ENCODE measurements around the gene TFCP2. TPM values are rescaled to one million over a fixed set of nuclear protein-coding genes. Genes with fewer than 3 reads are reported as not detected.
"Not testable (repeated sequence)": the region's sequence is repeated elsewhere in the genome, so short reads cannot be mapped to it uniquely, and the experiment has no call there.

Gene TFCP2
- polyA plus RNA-seq, 3 donors, result 50.1 to 55.3 (median 54.7) TPM

GRCh38 chr12:51086933-51087332, 86.0 kb downstream of the TFCP2 start:
- no peak for DNase-seq

GRCh38 chr12:51085757-51086156, 87.2 kb downstream of the TFCP2 start:
- no peak for DNase-seq

GRCh38 chr12:51083126-51083833, 89.7 kb downstream of the TFCP2 start, which contains the start of gene CSRNP2:
Gene CSRNP2, minus strand, starts transcription at chr12:51083596. Its CDS starts 7,035 bp downstream, at chr12:51076561.
- DNase-seq, result peak; percentile 97

- peak; percentile 63 for DNase-seq
Observed at GRCh38 chr12:51082561-51083125, 90.3 kb downstream of the TFCP2 start.

GRCh38 chr12:51081421-51081820, 91.5 kb downstream of the TFCP2 start:
- DNase-seq, result no peak

GRCh38 chr12:51080136-51080535, 92.8 kb downstream of the TFCP2 start:
- no peak for DNase-seq

- DNase-seq, result not testable (repeated sequence)
Observed at GRCh38 chr12:51078866-51079265, 94.1 kb downstream of the TFCP2 start.

GRCh38 chr12:51078346-51078745, 94.6 kb downstream of the TFCP2 start:
- not testable (repeated sequence) for DNase-seq

GRCh38 chr12:51077930-51078329, 95.0 kb downstream of the TFCP2 start:
- no peak for DNase-seq

- no peak for DNase-seq
Observed at GRCh38 chr12:51076236-51076930, 96.6 kb downstream of the TFCP2 start.

GRCh38 chr12:51075390-51075789, 97.5 kb downstream of the TFCP2 start:
- DNase-seq, result no peak

- DNase-seq, result peak; percentile 23
Observed at GRCh38 chr12:51071663-51072062, 101.3 kb downstream of the TFCP2 start.

GRCh38 chr12:51070004-51070403, 102.9 kb downstream of the TFCP2 start:
- no peak for DNase-seq

GRCh38 chr12:51067771-51068170, 105.2 kb downstream of the TFCP2 start:
- DNase-seq, result no peak

- no peak for DNase-seq
Observed at GRCh38 chr12:51067229-51067628, 105.7 kb downstream of the TFCP2 start.

GRCh38 chr12:51065530-51065929, 107.4 kb downstream of the TFCP2 start:
- DNase-seq, result no peak

GRCh38 chr12:51062631-51063397, 110.1 kb downstream of the TFCP2 start:
- no peak for DNase-seq

GRCh38 chr12:51059086-51059485, 113.8 kb downstream of the TFCP2 start:
- DNase-seq, result no peak

GRCh38 chr12:51056242-51056641, 116.7 kb downstream of the TFCP2 start:
- no peak for DNase-seq

- DNase-seq, result no peak
Observed at GRCh38 chr12:51055060-51055459, 117.9 kb downstream of the TFCP2 start.

- DNase-seq, result no peak
Observed at GRCh38 chr12:51051787-51052186, 121.1 kb downstream of the TFCP2 start.

- no peak for DNase-seq
Observed at GRCh38 chr12:51049525-51049924, 123.4 kb downstream of the TFCP2 start.

Data from renal pelvis (tissue), 4 donors.